NCI-H748 (cell line): ENCODE measurements around the gene SBNO1.
A peak's percentile ranks its signal among the peaks of the same experiment; 100 is the strongest.
"Not testable (repeated sequence)": the region's sequence is repeated elsewhere in the genome, so short reads cannot be mapped to it uniquely, and the experiment has no call there.

Source experiments
- DNase-seq: peaks from one replicate; lab custom pipeline; 2025; ENCODE audit not compliant: unreplicated experiment; lab: John Stamatoyannopoulos, UW

The SBNO1 gene

GRCh38 chr12:123364532-123365024, at the start of gene SBNO1:
Gene SBNO1, minus strand, starts transcription at chr12:123364847. Its CDS starts 14,406 bp downstream, at chr12:123350441.
- DNase-seq: peak; percentile 92

GRCh38 chr12:123410041-123410412, 45.4 kb upstream of the SBNO1 start:
- no peak for DNase-seq

DNA sequence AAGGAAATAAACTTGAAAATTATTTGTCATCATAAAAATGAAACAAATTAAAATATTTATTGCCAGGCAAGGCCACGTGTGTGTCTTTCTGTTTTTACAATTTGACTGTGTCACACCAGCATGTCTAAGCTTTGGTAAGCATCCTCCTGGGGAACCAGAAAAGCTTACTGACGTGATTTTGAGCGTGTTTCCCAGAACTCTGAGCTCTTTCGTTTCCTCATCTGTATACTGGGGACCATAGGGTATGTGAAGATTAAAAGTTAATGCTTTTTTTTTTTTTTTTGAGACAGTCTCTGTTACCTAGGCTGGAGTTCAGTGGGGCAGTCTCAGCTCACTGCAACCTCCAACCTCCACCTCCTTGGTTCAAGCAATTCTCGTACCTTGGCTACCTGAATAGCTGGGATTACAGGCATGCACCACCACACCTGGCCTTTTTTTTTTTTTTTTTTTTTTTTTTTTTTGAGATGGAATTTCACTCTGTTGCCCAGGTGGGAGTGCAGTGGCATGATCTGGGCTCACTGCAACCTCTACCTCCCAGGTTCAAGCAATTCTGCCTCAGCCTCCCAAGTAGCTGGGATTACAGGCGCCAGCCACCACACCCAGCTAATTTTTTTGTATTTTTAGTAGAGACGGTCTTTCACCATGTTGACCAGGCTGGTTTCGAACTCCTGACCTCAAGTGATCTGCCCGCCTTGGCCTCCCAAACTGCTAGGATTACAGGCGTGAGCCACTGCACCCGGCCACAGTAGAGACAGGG, 44.8 kb upstream of the SBNO1 start:
- DNase-seq: not testable (repeated sequence)

GRCh38 chr12:123408619-123409018, 44.0 kb upstream of the SBNO1 start:
- DNase-seq: not testable (repeated sequence)

DNA sequence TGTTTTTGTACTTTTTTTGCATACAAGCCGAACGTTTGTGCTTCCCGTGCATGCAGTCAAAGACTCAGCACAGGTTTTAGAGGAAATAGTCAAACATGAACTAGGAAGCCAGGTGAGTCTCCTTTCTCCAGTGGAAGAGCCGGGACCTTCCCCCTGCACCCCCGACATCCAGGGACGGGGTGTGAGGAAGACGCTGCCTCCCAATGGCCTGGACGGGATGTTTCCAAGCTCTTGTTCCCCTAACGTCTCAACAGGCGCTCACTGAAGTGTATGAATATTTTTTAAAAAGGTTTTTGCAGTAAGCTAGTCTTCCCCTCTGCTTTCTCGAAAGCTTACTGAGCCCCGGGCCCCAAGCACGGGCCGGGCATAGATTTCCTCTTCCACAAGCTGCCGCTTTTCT, 43.3 kb upstream of the SBNO1 start:
- not testable (repeated sequence) for DNase-seq

DNA sequence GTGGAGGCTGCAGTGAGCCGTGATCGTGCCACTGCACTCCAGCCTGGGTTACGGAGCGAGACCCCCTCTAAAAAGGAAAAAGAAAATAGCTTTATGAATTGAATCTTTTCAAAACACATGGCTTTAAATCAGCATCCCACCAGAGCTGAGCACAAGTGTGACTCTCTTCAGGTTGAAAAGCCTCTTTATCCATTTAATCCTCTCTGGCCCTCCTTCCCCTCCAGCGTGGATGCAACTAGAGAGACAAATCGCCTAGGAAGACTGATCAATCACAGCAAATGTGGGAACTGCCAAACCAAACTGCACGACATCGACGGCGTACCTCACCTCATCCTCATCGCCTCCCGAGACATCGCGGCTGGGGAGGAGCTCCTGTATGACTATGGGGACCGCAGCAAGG, 42.6 kb upstream of the SBNO1 start:
- DNase-seq: not testable (repeated sequence)

GRCh38 chr12:123404581-123404980, 39.9 kb upstream of the SBNO1 start:
- no peak for DNase-seq

DNA sequence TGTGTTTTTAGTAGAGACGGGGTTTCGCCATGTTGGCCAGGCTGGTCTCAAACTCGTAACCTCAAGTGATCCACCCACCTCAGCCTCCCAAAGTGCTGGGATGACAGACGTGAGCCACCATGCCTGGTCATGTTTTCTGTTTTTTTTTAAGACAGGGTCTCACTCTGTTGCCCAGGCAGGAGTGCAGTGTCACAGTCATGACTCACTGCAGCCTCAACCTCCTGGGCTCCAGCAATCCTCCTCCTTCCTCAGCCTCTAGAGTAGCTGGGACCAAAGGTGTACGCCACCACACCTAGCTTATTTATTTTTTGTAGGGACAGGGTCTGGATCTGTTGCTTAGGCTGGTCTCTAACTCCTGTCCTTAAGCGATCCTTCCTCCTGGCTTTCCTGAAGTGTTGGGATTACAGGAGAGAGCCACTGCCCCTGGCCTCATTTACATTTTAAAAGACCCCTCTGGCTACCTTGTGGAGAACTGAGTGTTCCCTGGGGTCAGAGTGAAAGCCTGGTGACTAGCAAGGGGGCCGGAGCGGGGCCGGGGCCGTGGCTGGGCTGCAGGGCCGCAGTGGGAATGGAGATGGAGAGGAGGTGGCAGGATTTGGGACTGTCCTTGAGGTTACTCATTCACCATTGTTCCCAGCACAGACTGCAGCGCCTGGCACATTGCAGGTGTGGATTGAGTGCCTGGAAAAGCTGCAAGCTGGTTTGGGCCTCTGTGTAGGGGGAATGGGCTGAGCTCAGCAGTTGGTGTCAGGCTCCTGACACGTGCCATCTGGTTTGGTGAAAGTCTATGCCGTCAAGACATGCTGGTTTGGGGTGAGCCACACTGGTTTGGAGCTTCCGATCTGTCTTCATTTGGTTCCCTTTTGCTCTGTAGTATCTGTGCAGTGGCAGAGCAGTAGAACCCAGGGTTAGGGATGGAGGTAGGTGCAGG, 37.4 kb upstream of the SBNO1 start:
- DNase-seq: no peak

DNA sequence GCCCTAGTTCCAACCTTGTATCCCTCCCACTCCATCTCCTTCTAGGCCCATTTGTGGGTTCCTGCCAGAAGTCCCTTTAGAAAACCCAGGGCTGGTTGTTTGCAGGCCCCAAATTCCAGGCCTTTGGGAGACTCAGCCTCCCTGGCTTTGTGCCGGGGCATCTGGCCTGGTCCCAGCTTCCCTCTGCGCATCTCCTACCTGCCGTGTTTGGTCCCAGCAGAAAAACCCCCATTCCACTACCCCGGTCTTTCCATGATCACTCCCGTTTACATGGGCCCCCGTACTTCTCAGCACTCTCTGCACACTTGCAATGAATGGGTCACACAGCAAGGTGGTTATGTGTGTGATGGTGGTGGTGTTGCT, 34.6 kb upstream of the SBNO1 start:
- DNase-seq: no peak

DNA sequence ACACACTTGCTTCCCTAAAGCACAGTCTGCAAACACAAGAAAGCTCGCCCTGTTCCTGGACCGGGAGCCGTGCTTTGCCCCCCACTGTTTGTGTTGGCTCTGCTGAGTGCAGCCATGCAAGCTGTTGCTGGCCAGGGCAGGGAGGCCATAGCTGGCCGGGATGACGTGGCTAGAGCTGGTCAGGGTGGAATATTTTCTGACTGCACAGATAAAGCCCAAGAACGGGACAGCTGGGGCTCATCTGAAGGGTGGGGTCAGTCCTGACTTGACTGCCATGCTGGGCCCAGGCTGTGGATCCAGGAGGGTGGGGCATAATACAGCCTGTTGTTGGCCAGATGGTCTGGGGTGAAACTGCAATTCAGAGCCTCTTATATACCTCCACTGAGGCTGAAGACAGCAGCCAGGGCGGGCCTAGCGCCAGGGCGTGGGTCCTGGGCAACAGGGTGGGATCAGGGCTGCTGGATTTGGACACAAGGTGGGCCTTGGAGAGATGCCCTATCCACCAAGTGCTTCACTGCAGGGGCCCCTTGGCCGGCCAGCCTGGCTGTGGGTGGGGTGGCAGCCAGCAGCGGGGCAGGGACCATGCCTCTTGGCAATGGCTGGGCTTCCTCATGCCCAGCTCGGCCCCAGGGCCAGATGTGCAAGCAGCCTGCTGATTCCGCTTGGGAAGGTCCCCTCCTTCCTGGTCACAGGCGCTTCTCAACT, 34.1 kb upstream of the SBNO1 start:
- DNase-seq: no peak

GRCh38 chr12:123398177-123398549, 33.5 kb upstream of the SBNO1 start:
- DNase-seq: no peak

DNA sequence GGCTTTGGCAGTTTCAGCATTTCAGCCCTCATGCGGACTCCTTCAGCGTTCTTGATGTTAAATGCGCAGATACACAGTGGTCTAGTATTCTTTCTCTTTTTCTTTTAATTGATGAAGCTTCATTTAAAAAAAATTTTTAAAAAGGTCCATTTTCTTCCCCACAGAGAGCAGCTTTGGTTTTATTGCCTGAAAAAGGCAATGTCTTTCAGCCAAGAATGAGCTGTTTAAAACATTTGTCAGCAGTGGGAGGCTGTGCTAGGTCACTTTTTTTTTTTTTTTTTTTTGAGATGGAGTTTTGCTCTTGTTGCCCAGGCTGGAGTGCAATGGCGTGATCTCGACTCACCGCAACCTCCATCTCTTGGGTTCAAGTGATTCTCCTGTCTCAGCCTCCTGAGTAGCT, 32.8 kb upstream of the SBNO1 start:
- no peak for DNase-seq

DNA sequence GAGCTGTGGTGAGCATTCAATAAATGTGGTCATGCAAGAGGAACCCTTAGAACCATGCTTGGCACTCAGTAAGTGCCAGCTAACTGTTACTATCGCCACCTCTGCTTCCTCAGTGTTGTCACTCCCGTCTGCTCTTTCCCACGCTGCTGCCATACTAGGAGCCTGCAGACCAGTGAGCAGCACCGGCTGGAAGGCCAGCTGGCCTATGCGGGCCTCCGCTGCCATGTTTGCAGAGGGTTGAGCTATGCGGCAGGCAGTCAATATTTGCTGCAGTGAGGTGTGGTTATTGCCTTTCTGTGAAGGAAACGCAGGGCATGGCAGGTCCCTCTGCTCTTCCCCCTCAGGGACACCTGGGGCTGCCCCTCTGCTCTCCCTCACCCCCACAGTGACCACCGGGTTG, 32.3 kb upstream of the SBNO1 start:
- no peak for DNase-seq

- no peak for DNase-seq
These were observed 31.9 kb upstream of the SBNO1 start for GRCh38 chr12:123396543-123396942.

DNA sequence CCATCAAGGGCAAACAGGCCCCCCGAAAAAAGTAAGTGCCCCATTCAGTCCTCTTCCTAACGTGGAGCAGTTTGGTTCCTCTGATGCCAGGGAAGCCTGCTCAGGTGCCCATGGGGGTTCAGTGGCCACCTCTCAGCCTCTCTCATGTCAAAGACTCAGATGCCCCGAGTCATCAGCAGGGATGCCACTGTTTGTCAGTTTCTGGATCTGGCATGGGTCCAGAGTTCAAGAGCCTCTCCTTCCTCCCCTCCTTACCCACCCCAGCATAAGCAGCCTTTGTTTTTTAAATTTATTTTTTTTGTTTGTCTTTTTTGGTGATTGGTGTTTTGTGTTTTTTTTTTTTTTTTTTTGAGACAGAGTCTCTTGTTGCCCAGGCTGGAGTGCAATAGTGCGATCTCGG, 30.6 kb upstream of the SBNO1 start:
- DNase-seq: no peak

DNA sequence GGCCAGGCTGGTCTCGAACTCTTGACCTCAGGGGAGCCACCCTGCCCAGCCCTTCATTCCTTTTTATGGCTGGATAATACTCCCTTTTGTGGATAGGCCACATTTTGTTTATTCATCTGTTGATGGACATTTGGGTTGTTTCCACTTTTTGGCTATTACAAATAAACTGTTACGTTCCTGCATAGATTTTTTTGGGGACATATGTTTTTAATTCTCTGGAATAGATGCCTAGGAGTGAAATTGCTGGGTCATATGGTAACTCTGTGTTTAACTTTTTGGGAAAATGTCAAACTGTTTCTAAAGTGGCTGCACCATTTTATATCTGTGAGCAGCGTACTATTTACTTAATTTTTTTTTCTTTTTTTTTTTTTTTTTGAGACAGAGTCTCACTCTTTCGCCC, 29.1 kb upstream of the SBNO1 start:
- no peak for DNase-seq

DNA sequence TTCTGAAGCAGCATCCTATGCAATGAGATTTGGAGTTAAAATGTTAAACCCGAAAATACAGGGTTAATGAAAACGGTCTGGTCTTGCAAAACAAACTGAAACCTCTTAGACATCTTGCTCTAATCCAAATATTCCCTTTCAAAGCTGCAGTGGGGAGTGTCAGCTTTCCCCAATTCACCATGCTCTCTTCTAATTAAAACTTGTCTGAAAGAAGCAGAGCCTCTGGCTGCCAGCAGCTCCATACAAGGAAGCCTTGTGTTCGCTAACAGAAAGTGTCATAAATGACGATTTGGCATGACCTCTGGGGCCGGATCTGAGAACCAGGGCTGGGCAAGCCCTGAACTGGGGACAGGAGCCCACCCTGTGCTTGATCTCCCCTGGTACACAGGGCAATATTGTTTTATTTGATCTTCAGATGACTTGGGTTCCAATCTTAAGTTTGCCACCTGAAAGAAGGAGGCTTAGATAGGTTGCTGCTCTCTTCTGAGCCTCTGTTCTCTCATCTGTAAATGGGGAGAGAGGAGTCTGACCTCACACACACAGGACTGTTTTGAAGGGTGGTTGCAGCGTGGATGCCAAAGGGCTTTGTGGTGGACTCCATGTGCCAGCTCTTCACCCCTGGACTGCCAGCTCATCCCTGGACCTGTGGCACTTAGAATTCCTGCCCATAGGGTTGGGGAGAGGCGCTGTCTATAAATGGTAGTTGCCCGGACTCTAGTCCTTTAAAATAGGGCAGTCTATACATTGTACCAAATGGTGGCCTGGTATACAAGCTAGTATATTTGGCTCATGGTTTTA, 27.1 kb upstream of the SBNO1 start:
- DNase-seq: no peak

DNA sequence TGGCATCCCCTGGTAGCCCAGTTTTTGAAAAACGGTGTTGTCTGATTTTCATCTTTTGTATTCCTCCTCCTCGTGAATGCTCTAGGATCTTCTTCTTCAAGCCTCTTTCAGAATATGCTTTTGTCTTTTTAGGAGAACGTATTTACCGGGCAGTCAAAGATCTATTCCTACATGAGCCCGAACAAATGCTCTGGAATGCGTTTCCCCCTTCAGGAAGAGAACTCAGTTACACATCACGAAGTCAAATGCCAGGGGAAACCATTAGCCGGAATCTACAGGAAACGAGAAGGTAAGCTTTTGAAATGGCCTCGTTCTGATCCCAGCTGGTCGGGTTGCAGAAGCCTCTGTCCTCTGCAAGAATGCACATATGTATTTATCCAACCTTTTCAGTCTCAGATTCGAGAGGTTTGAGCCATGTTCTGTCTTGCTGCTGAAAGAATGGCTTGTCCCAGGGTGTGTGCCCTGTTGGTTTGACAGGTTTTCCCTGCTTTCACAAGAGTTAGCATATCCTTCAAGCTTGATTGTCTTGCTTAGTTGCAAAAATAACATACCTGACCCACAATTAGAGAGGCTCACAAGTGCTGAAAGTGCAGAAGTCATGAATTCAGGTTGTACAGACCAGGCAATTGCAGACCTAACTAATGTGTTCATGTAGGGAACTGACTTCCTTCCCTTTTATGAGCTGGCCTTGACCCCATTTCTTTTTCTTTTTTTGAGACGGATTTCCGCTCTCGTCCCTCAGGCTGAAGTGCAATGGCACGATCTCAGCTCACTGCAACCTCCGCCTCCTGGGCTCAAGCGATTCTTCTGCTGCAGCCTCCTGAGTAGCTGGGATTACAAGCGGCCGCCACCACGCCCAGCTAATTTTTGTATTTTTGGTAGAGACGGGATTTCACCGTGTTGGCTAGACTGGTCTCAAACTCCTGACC, 26.1 kb upstream of the SBNO1 start:
- DNase-seq: no peak

DNA sequence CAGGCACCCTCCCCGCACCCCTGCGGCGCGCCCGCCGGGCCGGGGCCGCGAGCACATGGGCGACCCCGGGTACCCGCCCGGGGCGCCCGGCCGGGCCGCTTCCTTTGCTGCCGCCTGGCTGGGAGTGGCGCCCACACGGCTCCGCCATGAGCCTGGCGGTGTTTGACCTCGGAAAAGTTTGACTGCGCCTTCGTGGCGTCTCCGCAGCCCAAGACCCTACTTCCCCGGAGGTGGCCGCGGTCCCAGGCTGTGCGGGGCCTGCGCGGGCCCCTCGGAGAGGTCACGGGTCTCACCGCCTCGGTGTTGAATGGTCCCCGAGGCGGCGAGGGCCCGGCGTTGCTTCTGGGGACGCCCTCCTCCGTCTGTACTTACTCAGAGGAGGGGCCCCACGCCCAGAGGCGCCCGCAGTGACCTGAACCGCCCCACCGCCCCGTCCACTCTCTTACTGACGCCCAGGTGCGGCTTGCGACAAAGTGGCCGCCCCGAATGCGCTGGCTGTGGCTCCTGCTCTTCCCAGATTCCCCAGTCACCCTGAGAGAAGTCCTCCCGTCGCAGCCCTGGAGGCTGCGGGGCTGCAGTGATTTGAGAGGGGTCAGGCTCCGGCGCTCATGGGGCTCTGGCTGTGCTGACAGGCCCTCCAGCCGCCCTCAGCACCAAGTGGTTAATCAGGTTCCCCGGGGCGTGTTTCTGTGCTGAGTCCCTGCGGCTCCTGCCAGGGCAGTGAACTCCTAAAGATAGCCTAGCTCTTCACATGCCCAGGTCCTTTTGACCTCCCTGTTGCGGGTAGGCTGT, 25.1 kb upstream of the SBNO1 start:
- DNase-seq: peak; percentile 33
